HG03439 (cell line): ENCODE measurements around the gene ELMO1.

Source experiments
- ATAC-seq: cut with Tn5 transposase; IDR thresholded peaks from one replicate; pipeline ENCODE4 v1.9.1; 2021; ENCODE audit warnings: mild to moderate bottlenecking, moderate library complexity; ENCODE audit not compliant: unreplicated experiment

Gene ELMO1

DNA sequence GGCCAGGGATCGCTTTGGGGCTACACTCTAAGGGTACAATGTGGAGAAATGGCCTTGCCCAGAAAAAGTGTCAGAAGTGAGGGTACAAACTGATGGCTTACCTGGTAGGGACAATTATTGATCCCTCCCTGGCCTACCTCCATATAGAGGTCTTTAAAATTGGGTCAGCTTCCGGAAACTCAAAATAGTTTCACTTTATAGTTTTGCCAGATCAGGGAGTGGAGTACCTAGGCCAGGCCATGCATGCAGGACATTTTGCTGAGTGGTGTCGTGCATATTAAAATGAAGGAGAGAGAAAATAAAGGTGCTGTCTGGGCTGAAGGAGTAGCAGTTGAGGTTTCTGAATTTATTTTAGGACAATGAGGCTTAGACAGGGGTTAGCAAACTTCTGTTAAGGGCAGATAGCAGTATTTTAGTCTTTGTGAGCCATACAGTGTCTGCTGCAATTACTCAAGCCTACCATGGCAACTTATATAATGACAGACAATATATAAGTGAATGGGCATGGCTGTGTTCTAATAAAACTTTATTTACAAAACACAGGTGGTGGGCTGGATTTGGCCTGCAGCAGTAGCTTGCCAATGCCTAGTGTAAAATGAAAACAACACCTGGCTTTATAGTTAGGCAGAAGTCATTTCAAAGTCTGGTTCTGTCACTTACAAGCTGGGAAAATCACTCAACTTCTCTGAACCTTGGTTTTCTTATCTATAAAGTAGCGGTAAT is 547.5 kb downstream of the ELMO1 start:
- ATAC-seq, result no peak

DNA sequence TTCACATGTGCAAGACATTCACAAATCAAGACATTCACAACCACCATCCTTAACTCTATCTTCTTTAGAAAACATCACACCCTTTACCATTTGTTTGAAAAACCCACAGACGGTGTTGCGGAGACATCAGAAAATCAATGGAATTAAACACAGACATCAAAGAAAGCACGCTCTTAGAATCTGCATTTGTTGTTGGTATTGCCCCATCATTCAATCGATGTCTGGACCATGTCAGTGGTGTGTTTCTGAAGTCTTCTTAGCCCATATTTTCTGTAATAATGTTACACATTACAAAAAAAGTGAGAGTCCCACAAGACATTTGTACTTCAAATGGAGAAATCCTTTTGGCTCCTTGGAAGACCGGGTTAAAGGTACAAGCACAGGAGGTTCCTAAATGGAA is 550.5 kb downstream of the ELMO1 start:
- ATAC-seq, result no peak

DNA sequence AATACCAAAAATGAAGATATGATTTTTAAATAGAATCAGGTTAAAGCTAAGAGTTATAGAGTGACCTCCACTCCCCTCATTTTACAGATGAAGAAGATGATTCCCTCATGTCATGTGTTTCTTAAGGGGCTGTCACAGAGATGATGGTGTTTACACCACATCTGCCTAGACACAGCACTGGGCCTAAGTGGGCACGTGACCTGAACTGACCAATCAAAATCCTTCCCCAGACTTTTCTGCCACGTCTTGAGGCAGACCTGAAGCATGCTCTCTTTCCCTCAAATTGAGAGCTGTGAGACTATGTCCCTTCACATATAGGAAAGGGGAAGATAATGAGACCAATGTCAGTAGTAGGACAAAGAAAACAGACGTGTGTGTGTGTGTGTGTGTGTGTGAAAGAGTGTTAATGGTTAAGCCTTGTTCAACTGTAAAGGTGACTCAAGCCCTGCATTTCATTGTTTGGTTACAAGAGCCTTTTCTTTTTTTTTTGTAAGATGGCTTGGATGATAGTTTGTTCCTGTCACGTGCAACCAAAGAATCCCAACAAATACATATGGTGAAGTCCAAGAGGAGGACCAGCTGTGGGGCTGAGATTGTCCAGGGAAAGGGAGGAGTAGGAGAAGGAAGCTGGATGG is 551.6 kb downstream of the ELMO1 start:
- no peak for ATAC-seq

DNA sequence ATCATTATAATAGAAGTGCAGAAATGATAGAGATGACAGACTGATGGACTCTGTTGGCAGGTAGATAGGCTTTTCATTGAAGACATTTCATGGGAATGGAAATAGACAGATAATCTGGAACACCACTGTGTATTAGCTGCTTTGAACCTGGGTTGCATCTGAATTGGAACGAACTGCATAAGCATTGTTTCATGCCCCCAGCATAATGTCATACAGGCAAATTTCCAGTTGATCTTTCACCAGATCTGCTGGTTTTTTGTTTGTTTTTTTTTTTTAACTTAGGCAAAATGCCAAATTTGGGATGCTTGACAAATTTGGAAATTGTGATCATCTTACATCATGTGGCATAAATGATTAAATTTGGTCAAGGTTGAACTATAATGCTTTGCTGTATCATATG is 552.2 kb downstream of the ELMO1 start:
- no peak for ATAC-seq

DNA sequence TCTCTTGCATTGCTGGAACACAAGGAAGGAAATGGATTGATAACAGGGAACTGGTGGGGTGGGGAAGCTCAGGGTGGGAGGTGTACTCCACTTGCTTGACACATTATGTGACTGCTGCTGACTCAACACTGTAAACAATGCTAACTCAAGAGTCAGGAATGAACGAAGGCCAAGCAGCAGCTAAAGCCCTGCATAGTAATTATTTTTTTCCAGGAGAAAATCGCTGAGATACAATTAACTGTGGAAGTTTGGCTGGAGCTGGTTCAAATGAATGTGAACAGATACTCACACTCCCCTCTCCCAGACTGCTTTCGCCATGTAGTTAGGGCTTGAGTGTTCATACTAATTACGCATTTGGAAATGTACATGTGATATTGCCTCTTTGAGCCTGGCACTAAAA is 553.5 kb downstream of the ELMO1 start:
- ATAC-seq, result no peak

DNA sequence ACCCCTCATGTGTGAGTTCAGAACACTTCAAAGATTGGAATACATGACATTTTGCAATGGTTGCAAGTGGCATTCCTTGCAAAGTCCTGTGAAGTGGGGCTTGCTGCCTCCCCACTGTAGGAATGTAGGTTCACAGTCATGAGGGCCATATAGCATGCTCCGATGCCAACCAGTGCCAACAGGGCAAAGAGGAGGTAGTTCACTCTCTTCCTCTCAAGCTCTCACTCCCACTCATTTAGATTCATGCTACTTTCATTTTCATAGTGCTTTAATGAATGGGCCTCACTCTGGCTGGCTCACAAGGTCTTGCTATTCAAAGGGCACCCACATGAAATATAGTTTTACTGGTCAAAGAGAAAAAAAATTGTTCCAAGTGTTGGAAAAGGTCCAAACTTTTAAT is 554.5 kb downstream of the ELMO1 start:
- no peak for ATAC-seq

DNA sequence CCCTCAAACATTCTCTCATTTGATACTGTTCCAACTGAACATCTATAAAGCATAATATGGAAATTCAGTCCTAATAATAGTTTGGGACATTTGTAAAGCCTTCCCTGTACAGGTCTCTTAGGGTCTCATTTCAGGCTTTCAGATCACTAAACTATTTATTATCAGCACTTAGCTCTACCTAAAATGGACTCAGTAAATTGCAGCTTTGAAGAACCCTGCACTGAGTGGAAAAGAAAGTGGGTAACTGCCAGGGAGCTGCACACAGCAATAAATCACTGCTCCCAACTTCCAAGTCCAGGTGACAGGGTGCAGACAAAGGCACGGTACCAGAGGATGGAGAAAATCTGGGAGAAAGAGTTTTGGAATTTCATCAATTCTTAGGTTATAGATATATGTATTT is 559.5 kb downstream of the ELMO1 start:
- ATAC-seq, result no peak

DNA sequence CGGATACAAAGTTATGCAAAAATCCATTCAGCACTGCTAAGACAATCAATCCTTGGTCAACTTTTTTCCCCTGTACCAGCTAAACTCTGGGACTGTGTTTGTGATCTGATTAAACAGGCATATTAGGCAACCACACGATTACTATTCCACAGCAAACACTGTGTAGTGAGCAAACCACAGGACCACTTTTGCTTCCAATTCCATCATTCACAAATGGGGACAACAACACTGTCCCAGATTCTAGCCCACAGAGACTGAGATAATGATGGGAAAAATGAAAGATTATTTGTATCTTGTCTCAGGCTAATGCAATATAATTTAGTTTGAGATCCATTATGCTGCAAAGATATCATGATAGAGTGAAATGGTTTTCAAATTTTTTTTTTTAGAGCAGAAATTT is 560.7 kb downstream of the ELMO1 start:
- no peak for ATAC-seq

DNA sequence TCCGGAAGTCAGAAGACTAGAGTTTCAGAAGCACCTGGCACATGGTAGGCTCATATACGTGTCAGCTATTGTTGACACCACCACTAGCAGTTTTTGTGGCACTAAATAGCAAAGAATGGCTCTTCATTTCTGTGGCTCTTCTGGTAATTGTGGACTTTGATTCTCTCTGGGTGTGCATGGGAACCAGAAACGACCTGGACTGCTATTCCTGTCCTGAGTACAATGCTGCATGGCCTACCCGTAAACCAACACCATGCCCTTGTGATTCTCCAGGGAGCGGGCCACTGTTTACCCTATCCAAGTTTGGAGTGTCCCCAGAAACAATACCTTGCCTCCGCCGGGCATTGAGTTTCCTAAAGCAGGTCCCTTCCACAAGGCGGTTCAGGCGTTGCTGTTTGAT is 561.4 kb downstream of the ELMO1 start:
- no peak for ATAC-seq

DNA sequence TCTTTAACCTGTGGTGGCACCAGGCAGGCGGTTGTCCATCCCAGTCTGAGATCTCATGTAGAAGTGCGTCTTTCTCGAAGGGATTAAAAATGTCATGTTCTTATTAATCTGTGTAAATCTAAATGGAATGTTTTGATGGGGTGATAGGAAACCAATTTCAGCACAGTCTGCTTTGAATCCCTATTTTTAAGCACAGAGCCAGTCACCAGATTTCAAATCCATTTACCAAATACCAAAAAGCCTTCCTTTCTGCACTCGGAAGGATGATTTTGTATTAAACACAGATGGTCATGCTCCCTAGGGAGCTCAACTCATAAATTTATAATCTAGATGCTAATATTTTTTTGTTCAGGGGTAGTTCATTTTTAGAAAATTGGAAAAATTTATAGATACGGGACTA is 563.8 kb downstream of the ELMO1 start:
- ATAC-seq, result no peak

DNA sequence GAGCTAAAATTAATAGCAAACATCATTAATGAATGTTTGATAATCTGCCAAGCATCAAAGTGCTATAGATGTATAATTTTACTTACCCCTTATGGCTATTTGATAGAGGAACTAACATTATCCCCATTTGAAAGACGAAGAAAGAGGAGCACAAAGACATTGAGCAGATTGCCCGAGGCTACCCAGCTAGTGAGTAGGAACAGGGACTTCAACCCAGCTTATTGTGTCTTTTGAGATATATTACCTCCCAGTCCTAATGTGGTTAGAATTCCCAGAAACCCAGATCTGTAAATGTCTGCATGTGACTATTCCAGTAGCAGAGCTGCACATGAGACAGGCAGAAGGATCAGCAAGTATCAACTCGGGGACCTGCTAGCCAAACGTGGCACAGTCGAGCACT is 564.3 kb downstream of the ELMO1 start:
- no peak for ATAC-seq

DNA sequence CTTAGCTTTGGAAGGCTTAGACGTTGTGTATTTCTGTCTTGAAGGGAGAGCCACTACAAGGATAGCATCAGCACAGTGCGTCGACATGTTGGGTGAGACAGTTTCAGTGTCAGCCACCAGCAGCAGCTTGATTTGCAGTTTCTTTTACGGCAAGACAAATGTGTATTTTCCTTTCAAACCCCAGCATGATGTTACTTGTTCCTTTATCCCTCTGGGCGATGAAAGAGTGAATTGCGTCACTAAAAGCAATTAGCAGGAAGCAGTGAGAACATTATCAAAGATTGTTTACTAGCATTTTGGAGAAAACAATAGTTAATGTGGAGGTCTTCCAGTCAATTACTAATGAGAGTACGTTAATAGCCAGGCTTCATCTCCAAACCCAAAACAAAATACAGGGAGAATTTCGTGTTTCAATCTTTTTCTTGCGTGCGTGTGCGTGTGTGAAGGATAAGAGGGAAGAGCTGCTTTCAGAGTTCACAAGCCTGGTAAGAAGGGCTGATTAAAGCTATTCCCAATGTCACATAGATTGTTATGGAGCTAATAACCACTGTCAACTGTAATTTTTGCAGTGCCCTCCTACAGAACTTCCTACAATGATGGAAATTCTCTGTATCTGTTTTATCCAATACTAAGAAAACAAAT is 567.3 kb downstream of the ELMO1 start:
- no peak for ATAC-seq

DNA sequence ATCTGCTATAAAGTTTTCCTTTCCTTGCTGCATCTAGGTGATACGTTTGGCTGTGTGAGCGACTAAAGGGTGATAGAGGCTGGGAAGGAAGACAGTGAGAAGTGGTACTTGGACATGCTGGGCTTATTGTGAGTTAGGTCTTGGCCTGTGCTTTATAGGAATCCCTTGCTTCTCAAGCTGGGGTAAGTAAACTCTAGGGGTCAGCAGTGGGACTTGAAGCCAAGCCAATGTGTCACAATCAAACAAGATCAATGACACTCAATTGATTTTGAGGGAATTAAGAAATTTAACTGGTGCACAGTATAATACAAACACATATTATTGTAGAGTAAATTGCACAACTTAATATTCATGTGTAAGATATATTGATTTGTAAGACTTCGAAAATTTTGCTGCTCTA is 568.6 kb downstream of the ELMO1 start:
- ATAC-seq, result no peak

DNA sequence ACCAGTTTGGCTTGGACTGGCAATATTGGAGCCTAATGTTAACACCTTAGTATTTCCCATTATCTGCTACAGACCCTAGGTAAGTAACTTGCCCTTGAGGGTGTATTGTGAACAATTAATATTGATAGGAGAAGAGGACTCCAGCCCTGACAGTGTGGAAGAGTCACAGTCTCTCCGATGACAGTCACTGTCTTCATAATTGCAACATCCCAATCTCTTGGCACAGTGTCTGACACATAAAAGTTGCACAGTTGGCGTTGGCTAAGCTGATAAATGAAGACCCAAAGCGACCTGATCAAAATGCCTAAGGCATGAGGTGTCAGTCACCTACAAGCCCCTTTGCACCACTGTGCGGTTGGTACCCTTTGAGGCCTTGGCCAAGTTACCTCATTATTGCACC is 569.6 kb downstream of the ELMO1 start:
- ATAC-seq, result no peak

DNA sequence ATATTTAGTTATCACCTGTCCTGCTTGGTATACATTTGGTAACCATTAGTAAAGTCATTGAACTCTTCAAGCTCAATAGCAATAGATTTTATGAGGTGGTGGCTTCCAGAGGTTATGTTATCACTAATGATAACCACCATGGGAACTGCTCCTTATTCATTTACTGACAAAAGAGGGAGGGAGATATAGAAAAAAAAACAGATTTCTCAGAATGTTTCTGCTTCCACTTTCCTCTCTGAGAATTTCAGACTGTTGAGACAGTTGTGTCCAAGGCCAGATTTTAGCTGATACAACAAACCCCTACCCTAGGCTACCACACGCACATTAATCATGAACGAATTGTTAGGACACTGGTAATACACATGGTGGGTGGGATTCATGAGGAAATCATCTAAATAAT is 570.4 kb downstream of the ELMO1 start:
- no peak for ATAC-seq

DNA sequence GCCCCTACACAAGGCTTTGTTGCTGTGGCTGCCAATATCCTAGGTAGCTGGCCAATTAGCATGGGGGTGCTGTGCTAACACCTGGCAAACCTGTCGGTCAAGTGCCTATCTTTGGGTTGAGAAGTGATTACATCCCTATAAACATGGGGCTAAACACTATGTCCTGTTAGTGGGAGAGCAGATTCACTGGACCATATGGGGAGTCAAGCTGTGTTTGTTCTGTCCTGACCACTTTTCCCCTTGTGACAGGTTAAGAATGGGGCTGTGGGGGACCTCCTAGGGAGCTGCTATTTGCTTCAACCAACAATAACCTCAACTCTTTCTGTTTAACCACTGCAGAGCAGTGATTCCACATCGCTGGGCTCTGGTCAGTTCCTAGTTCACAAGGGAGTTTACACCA is 572.9 kb downstream of the ELMO1 start:
- ATAC-seq, result no peak

DNA sequence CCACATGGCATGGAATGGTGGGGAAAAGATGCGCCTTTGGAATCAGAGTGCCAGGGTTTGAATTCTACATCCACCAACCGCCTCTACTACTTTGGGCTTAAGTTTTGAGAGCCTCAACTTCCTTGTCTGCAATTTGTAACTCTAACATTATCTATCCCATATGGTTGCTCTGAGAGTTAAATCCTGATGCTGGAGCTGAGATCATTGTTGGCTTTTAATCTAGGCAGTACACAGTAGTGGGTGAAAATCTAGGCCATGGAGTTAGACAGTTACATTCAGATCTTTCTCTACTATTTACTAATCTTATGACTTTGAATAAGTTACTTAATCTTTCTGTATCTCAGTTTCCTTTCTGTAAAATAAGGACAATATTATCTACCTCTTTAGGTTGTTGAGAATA is 574.6 kb downstream of the ELMO1 start:
- no peak for ATAC-seq

DNA sequence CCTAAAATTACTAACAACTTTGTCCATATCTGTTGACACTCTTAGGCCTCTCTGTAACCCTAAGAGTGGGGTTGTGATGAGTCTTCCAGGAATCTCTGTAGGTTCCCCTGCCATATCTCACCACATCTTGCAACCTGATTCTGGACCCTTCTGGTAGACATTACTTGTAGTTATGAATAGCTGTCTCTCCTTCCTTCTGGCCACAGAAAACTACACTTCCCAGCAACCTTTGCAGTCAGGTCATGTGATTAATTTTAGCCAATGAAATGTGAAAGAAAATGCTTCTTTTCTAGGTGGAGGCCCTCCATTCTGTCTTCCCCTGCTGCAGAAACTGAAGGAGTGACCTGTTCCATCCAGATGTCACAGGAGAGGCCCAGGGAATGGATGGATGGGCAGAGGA is 576.8 kb downstream of the ELMO1 start:
- no peak for ATAC-seq

DNA sequence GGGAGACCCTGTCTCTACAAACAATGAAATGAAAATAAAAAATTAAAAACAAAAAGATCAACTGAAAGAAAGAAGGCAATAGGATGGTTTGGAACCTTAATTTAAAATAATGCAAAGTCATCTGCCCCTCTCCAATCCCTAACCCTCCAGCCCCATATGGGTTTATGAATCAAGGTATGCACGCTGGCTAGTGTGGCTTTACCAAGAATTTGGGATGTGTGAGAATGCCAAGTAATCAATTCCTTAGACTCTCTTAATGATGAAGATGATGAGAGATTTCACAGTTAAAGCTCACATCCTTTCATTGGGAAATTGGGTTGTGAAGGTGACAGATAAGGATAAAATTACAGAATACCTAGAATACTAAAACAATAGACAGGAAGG is 577.3 kb downstream of the ELMO1 start:
- ATAC-seq, result no peak

DNA sequence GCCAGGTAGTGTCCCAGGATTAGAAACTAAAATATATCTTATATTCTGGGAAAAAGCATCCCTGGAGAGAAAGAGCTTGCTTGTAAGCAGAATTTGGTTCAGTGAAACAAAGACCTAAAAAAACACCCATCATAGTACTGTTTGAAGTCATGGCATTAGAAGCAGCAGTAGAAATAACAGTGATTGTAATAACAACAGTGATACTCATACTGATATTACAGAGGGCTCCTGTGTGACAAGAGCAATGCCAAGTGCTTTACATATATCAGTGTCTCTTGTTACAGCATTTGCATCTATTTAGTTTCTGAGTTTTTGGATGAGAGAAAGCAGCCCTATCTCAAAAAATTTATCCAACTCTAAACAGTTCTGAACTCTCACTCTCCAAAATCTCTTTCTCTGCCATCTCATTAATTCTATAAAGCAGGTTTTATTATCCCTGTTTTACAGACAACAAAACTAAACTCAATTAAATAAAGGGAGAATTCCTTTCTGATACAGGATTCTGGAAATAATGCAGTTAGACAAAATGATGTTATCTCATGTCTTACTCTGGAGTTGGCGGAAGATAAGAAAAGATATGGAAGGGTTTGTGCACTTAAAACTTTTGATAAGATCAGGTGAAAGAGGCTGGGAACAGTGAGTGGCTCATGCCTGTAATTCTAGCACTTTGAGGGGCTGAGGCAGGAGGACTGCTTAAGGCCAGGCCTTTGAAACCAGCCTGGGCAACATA is 577.9 kb downstream of the ELMO1 start:
- ATAC-seq, result no peak

DNA sequence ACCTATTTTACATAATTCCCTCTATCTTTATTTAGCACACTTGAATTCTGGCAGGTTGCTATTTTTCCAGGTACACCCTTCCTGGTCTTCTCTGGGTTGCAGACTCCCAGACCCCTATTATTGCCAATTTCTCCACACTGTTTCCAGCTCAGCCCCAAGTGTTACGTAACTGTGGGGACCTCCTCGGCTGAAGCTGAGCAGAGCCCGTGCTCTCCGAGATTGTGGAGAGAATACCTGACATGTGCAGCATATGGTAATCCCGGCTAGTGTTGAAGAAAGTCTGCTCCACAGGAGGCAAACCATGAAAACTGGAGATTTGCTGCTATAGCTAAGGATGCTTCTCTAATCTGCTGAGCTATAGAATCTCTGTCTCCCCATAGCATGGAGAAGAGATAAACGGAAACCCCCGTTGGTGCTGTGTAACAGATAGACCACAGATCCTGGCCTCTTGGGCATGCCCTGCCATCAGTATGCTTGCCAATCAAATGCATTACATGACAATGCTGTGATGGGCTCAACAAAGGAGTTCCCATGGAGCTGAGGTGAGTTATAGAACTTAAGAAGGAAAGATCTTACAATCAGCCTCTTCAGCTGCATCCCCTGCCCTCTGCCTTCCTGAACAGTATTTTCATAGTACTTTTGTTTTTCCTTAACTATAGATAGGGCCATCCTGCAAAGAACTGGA is 579.8 kb downstream of the ELMO1 start:
- ATAC-seq, result no peak
